Breast epithelium (tissue), 3 donors: ENCODE measurements around the gene TMEM108.

Experiments used
- POLR2A ChIP-seq: fragments of 450-650 bp; IDR thresholded peaks from one replicate; pipeline ENCODE4 v1.6.1; 2016; ENCODE audit warnings: antibody characterized with exemption, mild to moderate bottlenecking, moderate library complexity
- TF ChIP-seq, protein P1 (sequence below), 3 donors: fragments of 450-650 bp; IDR thresholded peaks; one replicate each; pipeline ENCODE4 v1.5.1; 2016 to 2017; ENCODE audit warnings: antibody characterized with exemption in 3 of 3, mild to moderate bottlenecking in 3 of 3, moderate library complexity in 3 of 3

DNA sequence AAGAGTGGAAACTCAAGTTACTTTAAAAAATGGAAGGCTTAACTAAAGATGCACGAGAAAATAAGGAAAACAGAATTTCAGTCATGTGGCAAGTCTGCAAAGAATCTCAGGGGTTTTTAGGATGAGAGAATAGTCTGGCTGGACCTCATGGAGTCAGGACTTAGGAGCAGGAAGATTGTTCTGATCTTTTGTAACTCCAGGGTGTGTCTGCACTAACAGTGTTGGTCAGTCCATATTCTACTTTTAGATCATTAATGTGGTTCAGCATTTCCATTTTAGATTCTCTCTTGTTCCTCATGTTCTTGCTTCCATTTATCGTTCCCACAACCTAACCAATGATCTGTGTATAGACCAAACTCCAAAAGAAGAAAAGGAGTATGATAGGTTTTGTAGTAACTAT lies 15.3 kb downstream of the TMEM108 start:
- TF ChIP-seq, protein P1, sequence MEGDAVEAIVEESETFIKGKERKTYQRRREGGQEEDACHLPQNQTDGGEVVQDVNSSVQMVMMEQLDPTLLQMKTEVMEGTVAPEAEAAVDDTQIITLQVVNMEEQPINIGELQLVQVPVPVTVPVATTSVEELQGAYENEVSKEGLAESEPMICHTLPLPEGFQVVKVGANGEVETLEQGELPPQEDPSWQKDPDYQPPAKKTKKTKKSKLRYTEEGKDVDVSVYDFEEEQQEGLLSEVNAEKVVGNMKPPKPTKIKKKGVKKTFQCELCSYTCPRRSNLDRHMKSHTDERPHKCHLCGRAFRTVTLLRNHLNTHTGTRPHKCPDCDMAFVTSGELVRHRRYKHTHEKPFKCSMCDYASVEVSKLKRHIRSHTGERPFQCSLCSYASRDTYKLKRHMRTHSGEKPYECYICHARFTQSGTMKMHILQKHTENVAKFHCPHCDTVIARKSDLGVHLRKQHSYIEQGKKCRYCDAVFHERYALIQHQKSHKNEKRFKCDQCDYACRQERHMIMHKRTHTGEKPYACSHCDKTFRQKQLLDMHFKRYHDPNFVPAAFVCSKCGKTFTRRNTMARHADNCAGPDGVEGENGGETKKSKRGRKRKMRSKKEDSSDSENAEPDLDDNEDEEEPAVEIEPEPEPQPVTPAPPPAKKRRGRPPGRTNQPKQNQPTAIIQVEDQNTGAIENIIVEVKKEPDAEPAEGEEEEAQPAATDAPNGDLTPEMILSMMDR (IDR thresholded peaks at IDR 0.05), result no peak
- no peak for TF ChIP-seq POLR2A
